ENCODE results near the gene CASZ1.

CASZ1 gene

GRCh38 chr1:10685808-10686403 is 110.5 kb downstream of the CASZ1 start:
- DNase-seq (ENCODE audit: low read depth in 2 of 2) = no peak

DNA sequence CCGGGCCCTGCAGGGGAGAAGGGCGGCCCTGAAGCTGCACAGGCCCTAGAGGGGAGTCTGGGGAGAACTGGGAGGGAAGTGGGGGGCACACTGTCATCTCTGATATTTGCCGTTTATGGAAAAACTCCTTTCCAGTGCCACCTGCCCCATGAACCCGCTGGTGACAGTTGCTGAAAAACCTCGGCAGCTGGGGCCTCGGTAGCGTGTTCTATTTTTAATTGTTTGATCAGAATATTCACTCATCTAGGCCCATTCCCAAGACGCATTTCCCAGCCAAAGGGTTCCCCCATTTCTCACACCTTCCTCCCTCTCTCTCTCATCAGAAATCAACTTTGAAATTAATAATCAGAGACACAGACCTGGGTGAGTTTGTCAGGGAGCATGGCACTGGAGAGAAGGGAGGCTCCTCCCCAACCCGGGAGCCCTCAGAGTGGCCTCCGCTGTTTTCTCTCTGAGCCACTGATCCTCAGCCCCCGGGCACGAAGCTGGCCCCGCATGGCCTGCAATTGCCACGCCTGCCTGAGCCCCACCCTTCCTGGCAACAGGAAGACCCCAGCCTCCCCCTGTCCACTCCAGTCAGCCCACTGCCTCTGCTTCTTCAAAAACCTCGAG is 111.1 kb downstream of the CASZ1 start:
- DNase-seq (ENCODE audit: low read depth in 2 of 2) = no peak

DNA sequence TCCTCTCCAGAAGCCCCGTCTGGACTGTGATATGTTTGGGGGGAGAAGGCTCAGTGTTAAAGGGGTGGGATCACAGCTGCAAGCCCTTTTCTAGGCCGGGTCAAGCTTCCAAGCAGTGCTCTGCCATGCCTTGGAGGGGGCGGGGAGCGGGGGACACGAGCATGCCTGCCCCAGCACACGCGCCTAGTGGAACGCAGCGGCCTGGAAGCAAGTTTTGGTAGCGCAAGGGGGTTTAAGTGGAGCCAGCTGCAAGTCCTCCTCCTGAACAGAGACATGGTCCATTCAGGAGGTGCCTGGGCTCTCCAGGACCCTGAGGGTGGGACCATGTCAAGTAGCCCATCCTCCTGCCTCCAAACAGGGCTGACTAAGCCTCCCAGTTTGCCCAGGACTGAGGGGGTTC is 112.2 kb downstream of the CASZ1 start:
- no peak for DNase-seq (ENCODE audit: low read depth in 2 of 2)

GRCh38 chr1:10682449-10683309 is 113.8 kb downstream of the CASZ1 start:
- no peak for DNase-seq (ENCODE audit: low read depth in 2 of 2)

- DNase-seq (ENCODE audit: low read depth in 2 of 2) = no peak
Measured at GRCh38 chr1:10682108-10682445, 114.4 kb downstream of the CASZ1 start.

GRCh38 chr1:10681296-10682107 is 114.9 kb downstream of the CASZ1 start:
- no peak for DNase-seq (ENCODE audit: low read depth in 2 of 2)

DNA sequence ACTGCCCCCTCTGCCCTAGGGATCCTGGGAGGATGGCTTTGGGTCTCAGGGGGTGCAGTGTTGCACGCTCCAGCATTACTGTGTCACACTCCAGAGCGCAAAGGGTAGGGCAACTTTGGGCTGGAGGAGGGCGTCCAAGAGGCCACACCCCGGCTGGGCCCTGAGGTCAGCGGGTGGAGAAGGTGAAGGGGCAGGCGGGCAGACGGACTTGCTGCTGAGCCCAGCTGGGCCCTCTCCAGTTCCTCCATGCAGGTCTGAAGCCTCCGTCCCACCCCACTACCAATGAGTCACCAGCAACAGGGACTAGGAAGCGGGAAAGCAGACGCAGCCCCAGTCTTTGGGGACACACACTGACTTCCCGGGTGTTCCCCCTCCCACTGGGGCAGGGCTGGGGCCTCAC is 116.0 kb downstream of the CASZ1 start:
- DNase-seq (ENCODE audit: low read depth in 2 of 2) = no peak

DNA sequence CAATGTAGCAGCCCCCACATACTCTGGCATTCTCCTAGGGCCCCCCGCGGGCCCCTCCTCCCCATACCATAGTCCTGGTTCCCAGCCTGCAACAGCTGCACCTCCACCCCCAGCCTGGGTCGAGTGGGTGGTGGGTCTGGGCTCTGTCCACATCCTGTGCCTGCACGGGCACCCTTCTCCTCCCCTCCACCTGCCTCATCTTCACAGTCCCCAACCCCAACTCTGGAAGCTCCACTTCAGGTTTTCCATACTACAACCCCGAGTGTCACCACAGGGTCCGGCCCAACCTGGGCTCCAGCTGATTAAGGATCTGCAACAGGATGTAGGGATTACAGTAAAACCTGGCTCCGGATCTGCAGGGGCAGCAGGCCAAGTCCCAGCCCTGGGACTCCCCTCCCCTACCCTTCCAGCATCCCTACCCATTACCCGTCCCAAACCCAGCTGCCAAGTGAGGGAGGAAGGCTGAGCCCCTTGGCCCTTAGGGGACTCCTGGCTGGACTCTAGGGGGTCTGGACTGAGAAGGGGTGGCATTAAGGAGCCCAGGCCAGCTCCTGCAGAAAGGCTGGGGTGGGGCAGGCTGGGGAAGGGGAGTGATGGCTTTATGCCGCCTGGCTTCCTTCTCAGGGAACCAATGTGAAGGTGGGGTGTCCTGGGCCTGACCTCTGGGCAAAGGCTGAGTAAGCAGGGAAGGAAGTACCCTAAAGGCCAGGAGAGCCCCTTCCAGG is 116.8 kb downstream of the CASZ1 start:
- peak; percentile 22 to 42 for DNase-seq (ENCODE audit: low read depth in 2 of 2)

DNA sequence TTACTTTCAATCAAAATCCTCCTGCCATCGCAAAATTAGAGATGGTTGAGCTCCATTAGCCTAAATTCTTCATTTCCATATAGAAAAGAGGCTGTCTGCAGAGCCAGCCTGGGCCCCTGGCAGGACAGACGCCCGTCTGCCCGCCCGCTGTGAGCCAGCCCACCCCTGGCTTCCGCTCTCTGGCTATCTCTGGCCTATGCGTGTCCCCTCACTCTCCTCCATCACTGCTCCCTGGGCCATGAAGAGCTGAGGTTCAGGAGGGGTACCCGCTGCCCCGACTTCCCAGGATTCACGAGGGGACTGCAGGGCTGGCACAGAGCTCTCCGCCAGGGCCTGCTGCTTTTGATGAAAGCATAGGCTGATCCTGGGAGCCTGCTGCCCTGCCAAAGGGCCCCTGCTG is 117.6 kb downstream of the CASZ1 start:
- no peak for DNase-seq (ENCODE audit: low read depth in 2 of 2)

DNA sequence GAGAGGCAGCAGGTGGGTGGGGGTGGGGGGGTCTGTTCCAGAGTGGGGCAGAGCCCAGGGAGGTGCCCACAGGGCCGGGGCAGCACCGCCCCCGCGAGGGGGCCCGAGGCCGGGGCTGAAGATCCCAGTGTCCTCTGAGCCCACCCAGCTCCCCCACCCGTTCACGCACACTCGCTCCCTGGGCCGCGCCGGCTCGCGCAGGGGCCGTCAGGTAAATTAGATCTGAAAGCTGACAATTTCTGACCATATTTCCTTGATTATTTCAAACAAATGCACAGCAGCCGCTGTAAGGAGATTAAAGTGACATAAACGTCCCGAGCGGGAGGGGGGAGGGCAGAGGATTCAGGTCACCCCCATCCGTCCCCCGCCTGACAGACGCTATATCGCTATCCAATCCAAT is 118.0 kb downstream of the CASZ1 start:
- no peak for DNase-seq (ENCODE audit: low read depth in 2 of 2)

DNA sequence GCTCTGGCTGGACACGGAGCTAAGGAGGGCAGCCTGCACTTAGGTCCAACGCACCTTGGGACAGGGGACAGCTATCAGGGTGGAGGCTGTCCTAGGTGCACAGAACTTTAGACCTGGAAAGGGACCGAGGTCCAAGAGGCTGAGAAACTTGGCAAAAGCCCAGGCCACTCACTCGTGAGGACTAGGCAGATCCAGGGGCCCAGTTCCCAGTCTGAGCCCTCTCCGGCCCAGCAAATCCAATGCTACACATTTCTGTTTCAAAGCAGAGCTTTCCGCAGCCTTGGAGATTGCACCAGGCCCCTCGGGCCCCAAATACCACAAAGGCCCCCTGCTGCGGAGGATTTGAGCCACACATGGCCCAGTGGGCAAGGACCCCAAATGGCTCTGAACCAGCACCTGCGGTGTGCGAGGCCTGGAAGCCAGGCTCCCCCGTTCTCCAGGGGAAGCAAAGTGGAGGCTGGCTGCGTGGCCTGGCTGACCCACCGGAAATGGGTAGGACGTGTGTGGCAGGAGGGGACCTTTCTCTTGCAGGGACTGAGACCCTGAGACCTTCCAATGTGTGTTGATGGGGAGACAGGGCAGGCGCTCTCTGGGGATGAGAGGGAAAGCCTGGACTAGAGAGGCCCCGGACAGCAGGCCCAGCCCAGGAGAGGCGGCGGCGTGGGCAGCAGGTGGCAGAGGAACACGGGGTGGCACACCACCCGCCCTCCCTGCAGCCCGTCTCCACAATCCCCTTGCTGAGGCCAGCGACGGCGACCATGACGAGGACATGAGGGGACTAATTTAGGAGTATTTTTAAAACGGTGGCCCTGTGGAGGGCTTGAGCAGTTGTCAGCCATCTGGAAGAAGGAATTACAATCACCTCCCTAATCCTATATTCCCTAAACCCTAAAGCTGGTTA is 118.7 kb downstream of the CASZ1 start:
- no peak for DNase-seq (ENCODE audit: low read depth in 2 of 2)

DNA sequence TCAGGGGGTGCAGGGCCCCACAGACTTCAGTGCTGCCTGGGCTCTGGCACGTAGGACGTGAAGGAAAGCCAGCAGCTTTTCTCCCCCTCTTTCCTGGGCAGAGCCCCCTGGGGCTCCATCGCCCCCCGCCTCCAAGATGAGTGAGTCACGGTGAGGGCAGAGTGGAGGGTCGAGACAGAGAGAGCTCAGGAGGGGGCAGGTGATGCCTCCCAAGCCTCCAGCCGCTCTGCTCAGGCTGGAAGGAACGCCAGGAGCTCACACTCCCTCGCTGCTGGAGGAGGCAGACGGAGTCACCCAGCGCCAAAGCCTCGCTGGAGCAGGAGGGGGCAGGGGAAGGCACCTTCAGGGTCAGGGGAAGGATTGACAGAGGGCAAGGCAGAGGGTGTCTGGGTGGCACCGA is 119.5 kb downstream of the CASZ1 start:
- DNase-seq (ENCODE audit: low read depth in 2 of 2) = no peak

DNA sequence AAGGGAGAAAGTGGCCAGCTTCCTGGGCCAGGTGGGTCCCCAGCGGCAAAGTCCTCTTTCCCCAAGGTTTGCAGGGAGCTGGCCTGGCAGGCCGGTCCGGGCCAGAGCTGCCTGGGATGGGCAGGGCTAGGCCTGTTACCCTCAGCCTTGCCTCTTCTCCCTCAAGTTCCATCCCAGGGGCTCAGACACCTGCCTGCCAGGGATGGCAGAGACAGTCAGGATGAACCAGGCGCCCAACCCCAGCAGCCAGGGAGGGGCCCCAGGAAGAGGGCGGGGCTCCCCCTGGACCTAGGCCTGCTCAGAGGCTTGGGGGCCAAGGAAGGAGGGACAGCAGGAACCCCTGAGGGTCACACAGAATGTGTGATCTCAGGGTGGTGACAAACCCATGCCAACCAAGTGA is 120.6 kb downstream of the CASZ1 start:
- no peak for DNase-seq (ENCODE audit: low read depth in 2 of 2)

GRCh38 chr1:10674700-10675609 is 121.5 kb downstream of the CASZ1 start:
- DNase-seq (ENCODE audit: low read depth in 2 of 2) = no peak

DNA sequence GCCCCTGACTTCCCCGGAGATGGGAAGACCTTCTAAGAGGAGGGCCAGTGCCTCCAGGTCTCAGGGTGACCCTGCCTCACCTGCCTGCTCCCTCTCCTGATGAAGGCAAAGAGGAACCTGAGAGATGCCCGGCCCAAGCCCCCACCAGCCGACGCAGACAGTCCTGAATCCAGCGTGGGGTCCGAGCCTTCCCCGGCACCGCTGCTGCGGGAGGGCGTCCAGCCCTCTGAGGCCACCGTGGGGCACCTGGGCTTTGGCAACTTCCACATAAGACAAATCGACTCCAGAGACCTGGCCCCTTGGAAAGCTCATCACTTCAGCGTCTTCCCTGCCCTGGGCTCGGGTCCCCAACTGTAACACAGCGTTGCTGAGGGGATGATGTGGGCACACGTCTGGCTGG is 122.2 kb downstream of the CASZ1 start:
- no peak for DNase-seq (ENCODE audit: low read depth in 2 of 2)

DNA sequence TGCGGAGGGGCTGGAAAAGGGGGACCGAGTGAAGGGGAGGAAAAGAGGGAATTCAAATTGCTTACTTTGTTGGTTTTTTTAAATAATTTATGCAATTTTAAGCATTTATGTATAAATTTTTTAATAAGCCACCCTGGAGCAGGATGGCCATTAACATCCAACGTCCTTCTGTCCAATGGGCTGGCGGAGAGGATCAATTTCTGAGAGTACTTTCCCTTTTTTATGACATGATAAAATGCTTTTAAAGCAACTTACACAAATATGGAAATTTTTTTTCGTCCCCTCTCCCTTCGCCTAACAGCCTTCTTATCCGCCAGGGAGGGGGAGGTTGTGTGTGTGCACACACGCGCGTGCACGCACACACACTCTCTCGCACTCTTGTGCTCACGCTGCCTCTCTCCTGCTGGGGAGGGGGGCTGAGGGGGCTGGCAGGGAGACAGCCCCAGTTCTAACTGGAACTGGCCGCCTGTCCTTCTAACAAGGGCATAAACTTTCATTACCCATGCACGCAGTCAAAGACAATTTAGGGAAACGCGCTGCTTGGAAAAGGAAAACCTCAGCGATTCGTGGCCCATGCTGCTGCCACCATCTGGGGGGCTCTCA is 123.2 kb downstream of the CASZ1 start:
- no peak for DNase-seq (ENCODE audit: low read depth in 2 of 2)

- no peak for DNase-seq (ENCODE audit: low read depth in 2 of 2)
Measured at GRCh38 chr1:10672343-10673050, 123.9 kb downstream of the CASZ1 start.

DNA sequence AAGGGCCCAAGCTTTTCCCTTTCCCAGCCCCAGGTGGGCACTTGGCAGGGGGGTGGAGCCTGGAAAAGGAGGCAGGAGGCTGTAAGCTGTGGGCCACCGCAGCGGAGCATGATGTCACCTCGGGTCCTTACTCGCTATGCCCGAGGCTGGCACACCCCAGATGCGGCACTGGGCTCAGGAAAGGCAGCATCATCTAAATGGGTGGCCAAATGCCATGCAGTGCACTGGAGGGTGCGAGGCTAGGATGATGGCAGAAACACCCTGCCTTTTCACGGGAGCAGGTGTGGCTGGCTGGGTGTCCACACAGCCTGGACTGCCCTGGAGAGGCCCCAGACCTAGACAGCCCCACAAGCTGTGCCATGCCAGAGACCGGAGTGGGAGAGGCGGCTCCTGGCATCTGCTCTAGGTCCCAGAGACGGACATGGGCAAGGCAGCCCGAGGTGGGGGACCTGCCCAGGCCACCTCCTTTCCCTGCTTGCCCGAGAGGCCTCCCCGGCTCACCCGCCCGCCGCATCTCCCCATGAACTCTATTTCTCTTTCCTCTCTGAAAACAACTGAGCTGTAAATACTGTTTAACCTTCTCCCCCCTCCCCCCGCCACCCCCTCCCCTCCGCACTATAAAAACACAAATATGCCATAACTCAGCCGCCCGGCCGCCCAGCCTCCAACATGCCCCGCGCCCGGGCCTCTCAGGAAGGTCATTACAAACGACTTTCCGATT is 124.7 kb downstream of the CASZ1 start:
- no peak for DNase-seq (ENCODE audit: low read depth in 2 of 2)

All from fibroblast of skin of left quadriceps (primary cell).